Measurements from ENCODE around the gene CYP3A7.

The CYP3A7 gene

GRCh38 chr7:99674995-99675742 lies 59.8 kb downstream of the CYP3A7 start:
- Histone ChIP-seq H3K4me3 (replicated peaks; ENCODE audit: low read depth, low read length) (no peak overlapping the region), H3K36me3 (ENCODE audit: control insufficient read depth, insufficient read depth, low read length) (no peaks in the 10 kb centered on the region), H3K27me3 (replicated peaks; ENCODE audit: control insufficient read depth, insufficient read depth, low read length) (no peaks in the 10 kb centered on the region; the same call in 1 of the 2 replicates)
- TF ChIP-seq CTCF (IDR thresholded peaks at IDR 0.05; ENCODE audit: insufficient read depth, low read length, poor library complexity, severe bottlenecking): no peak
- no peak for DNase-seq (ENCODE audit: extremely low read depth, insufficient read length)

- no peak for TF ChIP-seq CTCF (IDR thresholded peaks at IDR 0.05; ENCODE audit: insufficient read depth, low read length, poor library complexity, severe bottlenecking)
- no peak overlapping the region for H3K4me3 ChIP-seq (replicated peaks; ENCODE audit: low read depth, low read length)
- no peak for DNase-seq (ENCODE audit: extremely low read depth, insufficient read length)
- H3K36me3 ChIP-seq (ENCODE audit: control insufficient read depth, insufficient read depth, low read length): no peaks in the 10 kb centered on the region
- H3K27me3 ChIP-seq (replicated peaks; ENCODE audit: control insufficient read depth, insufficient read depth, low read length): no peaks in the 10 kb centered on the region
These were observed 62.4 kb downstream of the CYP3A7 start for GRCh38 chr7:99672573-99672972.

- Histone ChIP-seq H3K36me3 (ENCODE audit: control insufficient read depth, insufficient read depth, low read length) (no peaks in the 10 kb centered on the region), H3K27me3 (replicated peaks; ENCODE audit: control insufficient read depth, insufficient read depth, low read length) (no peaks in the 10 kb centered on the region), H3K4me3 (replicated peaks; ENCODE audit: low read depth, low read length) (no peak overlapping the region)
- no peak for TF ChIP-seq CTCF (IDR thresholded peaks at IDR 0.05; ENCODE audit: insufficient read depth, low read length, poor library complexity, severe bottlenecking)
- no peak for DNase-seq (ENCODE audit: extremely low read depth, insufficient read length)
These were observed 65.2 kb downstream of the CYP3A7 start for GRCh38 chr7:99669782-99670181.

- TF ChIP-seq CTCF (IDR thresholded peaks at IDR 0.05; ENCODE audit: insufficient read depth, low read length, poor library complexity, severe bottlenecking): no peak
These were observed 66.5 kb downstream of the CYP3A7 start for GRCh38 chr7:99668541-99668940.

GRCh38 chr7:99667179-99667578 lies 67.8 kb downstream of the CYP3A7 start:
- H3K36me3 ChIP-seq (ENCODE audit: control insufficient read depth, insufficient read depth, low read length): no peaks in the 10 kb centered on the region
- no peaks in the 10 kb centered on the region for H3K27me3 ChIP-seq (replicated peaks; ENCODE audit: control insufficient read depth, insufficient read depth, low read length)
- TF ChIP-seq CTCF (IDR thresholded peaks at IDR 0.05; ENCODE audit: insufficient read depth, low read length, poor library complexity, severe bottlenecking): no peak
- H3K4me3 ChIP-seq (replicated peaks; ENCODE audit: low read depth, low read length): no peak overlapping the region
- DNase-seq (ENCODE audit: extremely low read depth, insufficient read length): no peak

More at GRCh38 chr7:99668541-99668940, 66.5 kb downstream of the CYP3A7 start:
- H3K4me3 ChIP-seq (replicated peaks; ENCODE audit: low read depth, low read length): no peak overlapping the region
- no peaks in the 10 kb centered on the region for H3K36me3 ChIP-seq (ENCODE audit: control insufficient read depth, insufficient read depth, low read length)
- H3K27me3 ChIP-seq (replicated peaks; ENCODE audit: control insufficient read depth, insufficient read depth, low read length): no peaks in the 10 kb centered on the region
- no peak for DNase-seq (ENCODE audit: extremely low read depth, insufficient read length)

Measured in GM06990 (cell line).